Mesodermal cell (in vitro differentiated cells): ENCODE data around the gene INF2.

Experiments
- H3K27ac ChIP-seq: 2 replicates; pipeline ENCODE4 v1.7.0; 2013; ENCODE audit warnings: mild to moderate bottlenecking, low read depth, low read length, moderate library complexity; ENCODE audit not compliant: severe bottlenecking
- H3K36me3 ChIP-seq: 2 replicates; pipeline ENCODE4 v1.7.1; 2013; ENCODE audit warnings: mild to moderate bottlenecking, low read length, moderate library complexity; ENCODE audit not compliant: control insufficient read depth, insufficient read depth
- H3K4me1 ChIP-seq: one replicate; pipeline ENCODE4 v1.7.1; 2013; ENCODE audit warnings: mild to moderate bottlenecking, low read length; ENCODE audit not compliant: insufficient read depth, control insufficient read depth, poor library complexity, severe bottlenecking
- H3K4me3 ChIP-seq: 2 replicates; pipeline ENCODE4 v1.7.0; 2013; ENCODE audit warnings: low read length, control low read depth, mild to moderate bottlenecking; ENCODE audit not compliant: insufficient read depth, poor library complexity, severe bottlenecking; ENCODE audit errors: extremely low read depth
- H3K9me3 ChIP-seq: 2 replicates; pipeline ENCODE4 v1.7.1; 2013; ENCODE audit warnings: mild to moderate bottlenecking, low read length, moderate library complexity; ENCODE audit not compliant: control insufficient read depth
- WGBS, 2 experiments: methylation state at CpG; one replicate each; pipeline ENCODE4 v1.1.5; 2013; ENCODE audit warnings: missing lambda C conversion rate in 2 of 2; ENCODE audit not compliant: insufficient coverage in 2 of 2; 5-methylcytosine and 5-hydroxymethylcytosine counted together

INF2 gene

GRCh38 chr14:104741108-104741802, 51.8 kb downstream of the INF2 start:
- 93 to 94% methylated on average over 24 of the region's 29 CpGs for WGBS, 2 experiments
- H3K4me1 ChIP-seq = peaks cover 22% of the 10 kb centered on the region
- H3K36me3 ChIP-seq = no peaks in the 10 kb centered on the region
- no peaks in the 10 kb centered on the region for H3K9me3 ChIP-seq
- no peak overlapping the region for H3K4me3 ChIP-seq
- no peak overlapping the region for H3K27ac ChIP-seq

GRCh38 chr14:104741803-104742251, 52.4 kb downstream of the INF2 start:
- Histone ChIP-seq H3K9me3 (no peaks in the 10 kb centered on the region), H3K27ac (no peak overlapping the region), H3K4me3 (no peak overlapping the region), H3K4me1 (peaks cover 18% of the 10 kb centered on the region), H3K36me3 (no peaks in the 10 kb centered on the region)
- 93 to 94% methylated on average over 16 to 23 of the region's 23 CpGs for WGBS, 2 experiments

- Histone ChIP-seq H3K4me3 (no peak overlapping the region), H3K4me1 (peaks cover 14% of the 10 kb centered on the region), H3K9me3 (no peaks in the 10 kb centered on the region), H3K27ac (peak overlapping the region; percentile 83), H3K36me3 (no peaks in the 10 kb centered on the region)
- 95 to 96% methylated on average over 28 to 31 of the region's 32 CpGs for WGBS, 2 experiments
Observed at GRCh38 chr14:104742586-104743455, 53.4 kb downstream of the INF2 start.

GRCh38 chr14:104743461-104744380, 54.3 kb downstream of the INF2 start:
- 86 to 87% methylated on average over 19 to 28 of the region's 28 CpGs for WGBS, 2 experiments
- H3K9me3 ChIP-seq = no peaks in the 10 kb centered on the region
- H3K4me3 ChIP-seq = no peak overlapping the region
- peak overlapping the region; percentile 83 for H3K27ac ChIP-seq
- H3K36me3 ChIP-seq = no peaks in the 10 kb centered on the region
- H3K4me1 ChIP-seq = peaks cover 21% of the 10 kb centered on the region

- 91 to 95% methylated on average over 8 to 9 of the region's 10 CpGs for WGBS, 2 experiments
- H3K9me3 ChIP-seq = no peaks in the 10 kb centered on the region
- H3K27ac ChIP-seq = no peak overlapping the region
- peaks cover 27% of the 10 kb centered on the region for H3K4me1 ChIP-seq
- no peak overlapping the region for H3K4me3 ChIP-seq
- H3K36me3 ChIP-seq = no peaks in the 10 kb centered on the region
Observed at GRCh38 chr14:104744484-104744883, 55.1 kb downstream of the INF2 start.

- 93 to 97% methylated on average over 8 to 9 of the region's 9 CpGs for WGBS, 2 experiments
- no peak overlapping the region for H3K27ac ChIP-seq
- H3K4me1 ChIP-seq = peaks cover 27% of the 10 kb centered on the region
- no peaks in the 10 kb centered on the region for H3K9me3 ChIP-seq
- H3K36me3 ChIP-seq = no peaks in the 10 kb centered on the region
- H3K4me3 ChIP-seq = no peak overlapping the region
Observed at GRCh38 chr14:104745431-104745830, 56.0 kb downstream of the INF2 start.

GRCh38 chr14:104746071-104746545, 56.7 kb downstream of the INF2 start:
- 93 to 95% methylated on average over 10 to 11 of the region's 13 CpGs for WGBS, 2 experiments
- no peak overlapping the region for H3K4me3 ChIP-seq
- no peak overlapping the region for H3K27ac ChIP-seq
- H3K9me3 ChIP-seq = peaks cover 3% of the 10 kb centered on the region
- no peaks in the 10 kb centered on the region for H3K36me3 ChIP-seq
- peaks cover 27% of the 10 kb centered on the region for H3K4me1 ChIP-seq

GRCh38 chr14:104746934-104747481, 57.6 kb downstream of the INF2 start:
- peaks cover 5% of the 10 kb centered on the region for H3K9me3 ChIP-seq
- WGBS, 2 experiments = 93 to 99% methylated on average over 4 to 7 of the region's 7 CpGs
- no peak overlapping the region for H3K4me3 ChIP-seq
- peaks cover 27% of the 10 kb centered on the region for H3K4me1 ChIP-seq
- no peaks in the 10 kb centered on the region for H3K36me3 ChIP-seq
- H3K27ac ChIP-seq = no peak overlapping the region

GRCh38 chr14:104747876-104748275, 58.5 kb downstream of the INF2 start:
- Histone ChIP-seq H3K36me3 (no peaks in the 10 kb centered on the region), H3K9me3 (peaks cover 5% of the 10 kb centered on the region), H3K27ac (no peak overlapping the region), H3K4me1 (peaks cover 19% of the 10 kb centered on the region), H3K4me3 (no peak overlapping the region)
- WGBS, 2 experiments = 81 to 90% methylated on average over 8 of the region's 9 CpGs

- no peak overlapping the region for H3K27ac ChIP-seq
Observed at GRCh38 chr14:104749111-104749649, 59.8 kb downstream of the INF2 start.

More at GRCh38 chr14:104749111-104749649, 59.8 kb downstream of the INF2 start:
- H3K9me3 ChIP-seq = peaks cover 5% of the 10 kb centered on the region
- no peak overlapping the region for H3K4me3 ChIP-seq
- peaks cover 18% of the 10 kb centered on the region for H3K4me1 ChIP-seq
- H3K36me3 ChIP-seq = no peaks in the 10 kb centered on the region
- WGBS, 2 experiments = 35 to 62% methylated on average over 6 to 11 of the region's 11 CpGs
